ENCODE data around the gene GTF2H1. TPM values are rescaled to one million over a fixed set of nuclear protein-coding genes. Genes with fewer than 3 reads are reported as not detected.

Gene GTF2H1
- total RNA-seq, 1 experiment from 2014 or later: 89.1 TPM

GRCh38 chr11:18308242-18308641, 14.1 kb upstream of the GTF2H1 start:
- TF ChIP-seq, protein P1, sequence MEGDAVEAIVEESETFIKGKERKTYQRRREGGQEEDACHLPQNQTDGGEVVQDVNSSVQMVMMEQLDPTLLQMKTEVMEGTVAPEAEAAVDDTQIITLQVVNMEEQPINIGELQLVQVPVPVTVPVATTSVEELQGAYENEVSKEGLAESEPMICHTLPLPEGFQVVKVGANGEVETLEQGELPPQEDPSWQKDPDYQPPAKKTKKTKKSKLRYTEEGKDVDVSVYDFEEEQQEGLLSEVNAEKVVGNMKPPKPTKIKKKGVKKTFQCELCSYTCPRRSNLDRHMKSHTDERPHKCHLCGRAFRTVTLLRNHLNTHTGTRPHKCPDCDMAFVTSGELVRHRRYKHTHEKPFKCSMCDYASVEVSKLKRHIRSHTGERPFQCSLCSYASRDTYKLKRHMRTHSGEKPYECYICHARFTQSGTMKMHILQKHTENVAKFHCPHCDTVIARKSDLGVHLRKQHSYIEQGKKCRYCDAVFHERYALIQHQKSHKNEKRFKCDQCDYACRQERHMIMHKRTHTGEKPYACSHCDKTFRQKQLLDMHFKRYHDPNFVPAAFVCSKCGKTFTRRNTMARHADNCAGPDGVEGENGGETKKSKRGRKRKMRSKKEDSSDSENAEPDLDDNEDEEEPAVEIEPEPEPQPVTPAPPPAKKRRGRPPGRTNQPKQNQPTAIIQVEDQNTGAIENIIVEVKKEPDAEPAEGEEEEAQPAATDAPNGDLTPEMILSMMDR (conservative IDR thresholded peaks at IDR 0.05): no peak
- TF ChIP-seq EZH2 (IDR thresholded peaks at IDR 0.05; ENCODE audit: low read depth): no peak
- POLR2A ChIA-PET (ENCODE audit: unreplicated experiment): no interaction called here
- Histone ChIP-seq H3K4me3 (no peak overlapping the region), H3K4me1 (replicated peaks; ENCODE audit: insufficient read depth) (peaks cover 35% of the 10 kb centered on the region), H3F3A (ENCODE audit: insufficient read depth, low read depth) (peaks cover 32% of the 10 kb centered on the region), H3K79me2 (ENCODE audit: low read depth) (peaks cover 12% of the 10 kb centered on the region), H3K9me3 (ENCODE audit: insufficient read depth, low read depth) (no peaks in the 10 kb centered on the region), H3K9me2 (ENCODE audit: insufficient read depth) (no peaks in the 10 kb centered on the region), H3K4me2 (no peak overlapping the region), H3K36me3 (ENCODE audit: low read depth) (peaks cover 61% of the 10 kb centered on the region), H4K20me1 (ENCODE audit: insufficient read depth) (no peaks in the 10 kb centered on the region), H3K27ac (no peak overlapping the region), H2AFZ (no peak overlapping the region), H3K27me3 (ENCODE audit: insufficient read depth, low read depth) (no peaks in the 10 kb centered on the region)
- CTCF ChIA-PET: no interaction called here
- no TSS peak for BruUV-seq (replicated peaks)
- intact Hi-C loops (cut with micrococcal nuclease; ENCODE audit: unreplicated experiment): no loop called here
- no peak for DNase-seq

GRCh38 chr11:18309691-18310090, 12.7 kb upstream of the GTF2H1 start:
- no peaks in the 10 kb centered on the region for H3K27me3 ChIP-seq (ENCODE audit: insufficient read depth, low read depth)
- no peaks in the 10 kb centered on the region for H3K9me2 ChIP-seq (ENCODE audit: insufficient read depth)
- DNase-seq: no peak
- no peak overlapping the region for H3K4me3 ChIP-seq
- BruUV-seq (replicated peaks): no TSS peak
- peaks cover 49% of the 10 kb centered on the region for H3K4me1 ChIP-seq (replicated peaks; ENCODE audit: insufficient read depth)
- peaks cover 15% of the 10 kb centered on the region for H3K79me2 ChIP-seq (ENCODE audit: low read depth)
- CTCF ChIA-PET: no interaction called here
- H3K27ac ChIP-seq: peak overlapping the region; percentile 90
- POLR2A ChIA-PET (ENCODE audit: unreplicated experiment): no interaction called here
- H4K20me1 ChIP-seq (ENCODE audit: insufficient read depth): no peaks in the 10 kb centered on the region
- peak overlapping the region; percentile 53 for H3K4me2 ChIP-seq
- no peak for TF ChIP-seq EZH2 (IDR thresholded peaks at IDR 0.05; ENCODE audit: low read depth)
- TF ChIP-seq, protein P1 (conservative IDR thresholded peaks at IDR 0.05): no peak
- peaks cover 45% of the 10 kb centered on the region for H3F3A ChIP-seq (ENCODE audit: insufficient read depth, low read depth)
- intact Hi-C loops (cut with micrococcal nuclease; ENCODE audit: unreplicated experiment): no loop called here
- peaks cover 50% of the 10 kb centered on the region for H3K36me3 ChIP-seq (ENCODE audit: low read depth)
- no peaks in the 10 kb centered on the region for H3K9me3 ChIP-seq (ENCODE audit: insufficient read depth, low read depth)
- H2AFZ ChIP-seq: no peak overlapping the region

GRCh38 chr11:18310800-18311340, 11.5 kb upstream of the GTF2H1 start:
- POLR2A ChIA-PET (ENCODE audit: unreplicated experiment): no interaction called here
- Histone ChIP-seq H4K20me1 (ENCODE audit: insufficient read depth) (no peaks in the 10 kb centered on the region), H2AFZ (no peak overlapping the region), H3K4me1 (replicated peaks; ENCODE audit: insufficient read depth) (peaks cover 57% of the 10 kb centered on the region), H3K27me3 (ENCODE audit: insufficient read depth, low read depth) (no peaks in the 10 kb centered on the region), H3K4me2 (peak overlapping the region; percentile 53), H3F3A (ENCODE audit: insufficient read depth, low read depth) (peaks cover 52% of the 10 kb centered on the region), H3K9me2 (ENCODE audit: insufficient read depth) (no peaks in the 10 kb centered on the region), H3K9me3 (ENCODE audit: insufficient read depth, low read depth) (no peaks in the 10 kb centered on the region), H3K4me3 (no peak overlapping the region), H3K79me2 (ENCODE audit: low read depth) (peaks cover 27% of the 10 kb centered on the region), H3K27ac (peak overlapping the region; percentile 90), H3K36me3 (ENCODE audit: low read depth) (peaks cover 43% of the 10 kb centered on the region)
- TF ChIP-seq EZH2 (IDR thresholded peaks at IDR 0.05; ENCODE audit: low read depth): no peak
- TF ChIP-seq, protein P1 (conservative IDR thresholded peaks at IDR 0.05): no peak
- DNase-seq: peak in 1 of 2 experiments; percentile 99
- CTCF ChIA-PET: interaction anchor here (0.7 kb wide), 1 partner anchor 10 kb away, joined by 6 read pairs; no protein-coding TSS in a partner anchor
- BruUV-seq (replicated peaks): no TSS peak
- intact Hi-C loops (cut with micrococcal nuclease; ENCODE audit: unreplicated experiment): no loop called here
